ENCODE results near the gene PRDM1.

PRDM1 gene

GRCh38 chr6:106072501-106073090 is 13.5 kb upstream of the PRDM1 start:
- DNase-seq = no peak

- no peak for DNase-seq
Measured at GRCh38 chr6:106074146-106074545, 12.0 kb upstream of the PRDM1 start.

- DNase-seq = no peak
Measured at GRCh38 chr6:106076139-106076538, 10.0 kb upstream of the PRDM1 start.

- DNase-seq = no peak
Measured at GRCh38 chr6:106077170-106077569, 9.0 kb upstream of the PRDM1 start.

- DNase-seq = no peak
Measured at GRCh38 chr6:106077881-106078280, 8.3 kb upstream of the PRDM1 start.

GRCh38 chr6:106079961-106080762 is 6.0 kb upstream of the PRDM1 start:
- no peak for DNase-seq

GRCh38 chr6:106080763-106081095 is 5.4 kb upstream of the PRDM1 start:
- DNase-seq = no peak

GRCh38 chr6:106081715-106082114 is 4.4 kb upstream of the PRDM1 start:
- no peak for DNase-seq

GRCh38 chr6:106082735-106083398 is 3.3 kb upstream of the PRDM1 start:
- DNase-seq = no peak

GRCh38 chr6:106083618-106084017 is 2.5 kb upstream of the PRDM1 start:
- no peak for DNase-seq

GRCh38 chr6:106084106-106084988 is 1.8 kb upstream of the PRDM1 start:
- no peak for DNase-seq

GRCh38 chr6:106084989-106085691 is 996 bp upstream of the PRDM1 start:
- no peak for DNase-seq

GRCh38 chr6:106085692-106085983 is 498 bp upstream of the PRDM1 start:
- no peak for DNase-seq

GRCh38 chr6:106086814-106087175 is 659 bp downstream of the PRDM1 start:
- no peak for DNase-seq

GRCh38 chr6:106087548-106088325 is 1.6 kb downstream of the PRDM1 start:
- no peak for DNase-seq

GRCh38 chr6:106090001-106090400 is 3.9 kb downstream of the PRDM1 start:
- no peak for DNase-seq

GRCh38 chr6:106092279-106092678 is 6.1 kb downstream of the PRDM1 start:
- no peak for DNase-seq

- no peak for DNase-seq
Measured at GRCh38 chr6:106094261-106094963, 8.3 kb downstream of the PRDM1 start.

GRCh38 chr6:106094964-106095335 is 8.8 kb downstream of the PRDM1 start:
- no peak for DNase-seq

GRCh38 chr6:106097411-106098231 is 11.5 kb downstream of the PRDM1 start:
- DNase-seq = peak in 1 of 4 experiments; percentile 19

Measured in activated naive CD4-positive, alpha-beta T cell (primary cell).